Inferior parietal cortex (tissue), 1 donor: Measurements from ENCODE around the gene POLDIP3.

Experiments used
- DNase-seq: peaks from one replicate; pipeline ENCODE4 v3.0.0-alpha.2; 2016; ENCODE audit errors: extremely low spot score

POLDIP3 gene

DNA sequence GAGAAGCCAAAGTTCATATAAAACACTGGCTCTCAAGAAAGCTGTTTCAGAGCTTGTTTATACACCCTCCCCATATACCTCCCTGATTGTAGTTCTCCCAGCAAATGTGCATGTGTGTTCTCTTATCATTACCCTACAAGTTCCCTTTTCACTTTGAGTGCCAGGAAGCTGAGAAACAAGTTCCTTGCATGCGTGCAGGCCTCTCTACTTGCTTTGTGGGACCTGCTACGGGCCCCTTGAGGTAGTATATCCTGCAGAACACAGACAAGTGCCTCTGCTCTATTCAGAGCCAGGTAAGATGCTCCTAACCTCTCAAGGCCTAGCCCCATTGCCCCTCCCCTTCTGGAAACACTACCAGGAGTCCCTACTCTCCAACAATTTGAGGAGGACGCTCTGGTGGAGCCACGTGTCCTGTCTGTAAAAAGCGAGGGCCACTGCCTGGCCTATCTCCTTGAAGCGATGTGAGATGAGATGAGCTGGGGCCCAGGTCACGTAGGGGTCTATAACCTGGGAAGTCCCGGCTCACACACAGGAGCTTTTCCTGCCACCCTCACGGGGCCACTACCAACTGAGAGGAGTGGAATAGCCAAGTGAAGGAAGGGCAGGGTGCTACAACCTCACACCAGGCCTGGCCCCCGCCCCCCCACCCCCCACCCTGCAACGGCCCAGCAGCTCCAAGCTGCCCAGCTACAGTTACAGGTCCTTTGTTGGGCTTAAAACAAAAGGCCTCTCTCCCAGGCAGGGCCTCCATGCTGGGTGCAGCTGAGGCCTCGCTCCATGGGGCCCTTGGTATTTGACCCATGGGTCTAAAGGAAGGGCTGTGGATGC, 28.3 kb upstream of the POLDIP3 start:
- no peak for DNase-seq

- no peak for DNase-seq
Measured at GRCh38 chr22:42641801-42642413, 27.2 kb upstream of the POLDIP3 start.

DNA sequence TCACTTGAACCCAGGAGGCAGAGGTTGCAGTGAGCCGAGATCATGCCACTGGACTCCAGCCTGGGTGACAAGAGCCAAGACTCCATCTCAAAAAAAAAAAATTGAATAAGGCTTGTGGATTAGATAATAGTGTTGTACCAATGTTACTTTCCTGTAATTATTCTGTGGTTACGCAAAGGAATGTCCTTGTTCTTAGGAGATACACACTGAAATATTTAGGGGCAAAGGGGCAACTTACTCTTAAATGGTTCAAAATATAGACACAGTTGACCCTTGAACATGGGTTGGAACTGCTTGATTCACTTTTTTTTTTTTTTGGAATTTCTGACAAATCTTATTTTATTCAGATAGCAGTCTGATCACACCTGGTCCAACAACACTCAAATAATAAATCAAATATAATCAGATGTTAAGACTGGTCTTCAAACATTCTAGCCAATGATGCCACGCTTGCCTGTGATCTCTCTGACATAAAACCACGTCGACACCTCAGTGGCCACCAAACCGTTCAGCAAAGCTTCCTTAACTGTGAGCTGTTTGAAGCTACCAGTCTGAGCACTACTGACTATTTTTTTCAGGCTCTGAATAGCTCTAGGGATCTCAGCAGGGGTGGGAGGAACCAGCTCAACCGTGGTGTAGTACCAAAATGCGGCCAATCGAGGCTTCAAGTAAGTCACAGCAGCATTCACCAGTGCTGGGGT, 25.0 kb upstream of the POLDIP3 start:
- no peak for DNase-seq

- DNase-seq: no peak
Measured at GRCh38 chr22:42637555-42637954, 22.9 kb upstream of the POLDIP3 start.

- no peak for DNase-seq
Measured at GRCh38 chr22:42636506-42636905, 21.8 kb upstream of the POLDIP3 start.

GRCh38 chr22:42635531-42635930, 20.8 kb upstream of the POLDIP3 start:
- no peak for DNase-seq

- no peak for DNase-seq
Measured at GRCh38 chr22:42633013-42633412, 18.3 kb upstream of the POLDIP3 start.

DNA sequence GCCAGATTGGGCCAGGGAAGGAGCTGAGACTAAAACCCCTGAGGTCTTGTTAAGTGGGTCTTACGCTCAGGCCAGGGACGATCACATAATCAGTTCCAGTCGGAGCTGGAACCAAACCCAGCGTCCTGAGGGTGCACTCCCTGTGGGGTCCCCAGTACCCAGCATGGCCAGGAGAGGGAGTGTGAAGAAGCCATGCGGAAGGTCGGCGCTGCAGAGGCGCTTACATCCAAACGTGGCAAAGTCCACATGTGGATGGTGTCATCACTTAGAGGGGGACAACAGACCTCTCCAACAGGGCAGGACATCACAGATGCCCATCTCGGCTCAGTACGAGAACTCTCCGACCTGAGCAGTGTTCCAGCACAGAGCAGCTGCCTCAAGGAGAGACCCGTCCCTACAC, 17.4 kb upstream of the POLDIP3 start:
- no peak for DNase-seq

DNA sequence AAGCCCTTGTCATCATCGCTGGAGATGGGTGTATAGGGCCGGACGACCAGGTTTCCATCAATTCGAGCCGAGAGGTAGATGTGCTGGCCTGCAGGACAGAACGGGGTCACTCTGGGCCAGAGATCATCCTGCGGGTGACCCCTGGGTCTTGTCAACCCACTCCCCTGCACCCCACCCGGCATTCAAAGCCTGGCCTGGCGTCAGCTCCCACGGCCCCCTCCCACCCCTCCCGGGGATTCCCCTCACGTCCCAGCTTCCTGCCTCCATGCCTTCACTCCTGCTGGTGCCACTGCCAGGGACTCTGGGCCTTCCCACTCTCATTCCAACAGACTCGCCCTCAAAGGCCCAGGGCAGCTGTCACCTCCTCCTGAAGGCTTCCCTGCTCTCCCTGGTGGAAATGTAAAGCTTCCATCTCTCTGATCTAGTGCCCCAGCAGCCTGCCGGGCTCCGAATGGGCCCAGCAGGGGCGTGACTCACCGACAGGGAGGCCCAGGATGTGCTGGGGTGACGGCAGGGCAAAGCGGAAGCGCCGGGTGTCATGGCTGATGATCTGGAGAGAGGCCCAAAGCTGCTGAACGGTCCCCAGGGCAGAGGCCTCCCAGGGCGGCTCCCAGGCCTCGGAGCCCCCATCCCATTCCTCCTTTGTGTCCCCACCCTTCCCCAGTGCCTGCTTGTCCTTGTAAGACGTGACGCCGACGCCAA, 16.4 kb upstream of the POLDIP3 start:
- no peak for DNase-seq

GRCh38 chr22:42630211-42630610, 15.5 kb upstream of the POLDIP3 start:
- no peak for DNase-seq

DNA sequence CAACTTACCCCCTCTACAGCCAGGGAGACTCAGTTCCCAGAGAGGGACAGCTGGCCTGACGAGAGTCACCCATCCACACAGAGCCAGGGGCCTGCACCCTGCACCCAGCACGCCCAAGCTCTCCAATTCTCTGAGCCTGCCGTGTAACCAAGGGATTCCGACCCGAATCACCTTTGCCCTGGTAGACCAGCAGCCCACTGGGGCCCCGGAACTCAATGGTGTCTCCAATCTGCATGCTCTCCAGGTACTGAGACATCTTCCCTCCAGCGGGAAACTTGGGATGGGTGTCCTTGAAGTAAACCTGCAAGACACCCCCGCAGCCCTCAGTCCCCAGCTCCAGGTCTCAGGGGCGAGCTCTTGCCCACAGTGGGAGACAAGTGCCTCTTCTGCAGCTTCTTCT, 13.3 kb upstream of the POLDIP3 start:
- DNase-seq: no peak

GRCh38 chr22:42626951-42627625, 12.4 kb upstream of the POLDIP3 start:
- no peak for DNase-seq

DNA sequence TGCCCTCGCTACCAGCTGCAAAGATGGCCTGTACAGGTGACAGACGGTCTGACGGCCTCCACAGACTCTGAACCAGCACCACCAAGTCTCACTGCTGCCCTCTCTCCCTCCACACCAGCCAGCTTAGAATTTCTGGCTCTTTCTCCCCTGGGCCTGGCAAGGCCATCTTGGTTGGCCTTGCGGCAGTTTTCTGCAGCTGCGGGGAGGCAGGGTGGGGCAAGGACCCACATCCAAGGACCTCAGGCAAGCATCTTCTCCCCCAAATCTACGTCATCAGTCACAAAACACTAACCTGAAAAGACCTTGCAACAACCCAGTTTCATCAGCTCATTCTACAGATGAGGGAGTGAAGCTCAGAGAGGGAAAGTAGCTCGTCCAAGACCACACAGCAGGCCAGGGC, 11.7 kb upstream of the POLDIP3 start:
- DNase-seq: no peak

- DNase-seq: no peak
Measured at GRCh38 chr22:42625416-42625815, 10.7 kb upstream of the POLDIP3 start.

DNA sequence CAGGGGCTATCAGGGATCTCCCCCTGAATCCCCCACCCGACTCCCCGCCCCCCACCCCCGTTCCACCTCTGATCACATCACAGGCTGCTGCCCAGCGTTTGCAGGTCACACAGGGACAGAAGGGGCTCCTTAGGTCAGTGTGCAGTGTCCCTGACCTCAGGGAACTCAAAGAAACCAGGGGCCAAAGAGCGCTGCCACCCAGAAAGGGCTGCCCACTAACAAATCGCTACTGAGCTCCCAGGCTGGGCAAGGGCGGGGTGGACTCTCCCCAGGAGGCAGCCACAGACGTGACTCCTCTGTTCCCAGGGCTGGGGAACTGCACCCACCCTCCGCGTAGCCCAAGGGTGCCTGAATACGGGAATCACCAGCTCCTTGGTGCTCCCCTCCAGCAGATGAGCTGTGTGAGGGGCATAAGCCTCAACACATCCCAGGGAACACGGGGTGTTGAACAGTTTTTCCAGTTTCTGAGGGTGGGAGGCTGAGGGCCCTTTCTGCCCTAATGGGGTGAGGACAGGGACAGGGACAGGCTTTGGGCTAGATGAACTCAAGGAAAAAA, 9.9 kb upstream of the POLDIP3 start:
- no peak for DNase-seq

DNA sequence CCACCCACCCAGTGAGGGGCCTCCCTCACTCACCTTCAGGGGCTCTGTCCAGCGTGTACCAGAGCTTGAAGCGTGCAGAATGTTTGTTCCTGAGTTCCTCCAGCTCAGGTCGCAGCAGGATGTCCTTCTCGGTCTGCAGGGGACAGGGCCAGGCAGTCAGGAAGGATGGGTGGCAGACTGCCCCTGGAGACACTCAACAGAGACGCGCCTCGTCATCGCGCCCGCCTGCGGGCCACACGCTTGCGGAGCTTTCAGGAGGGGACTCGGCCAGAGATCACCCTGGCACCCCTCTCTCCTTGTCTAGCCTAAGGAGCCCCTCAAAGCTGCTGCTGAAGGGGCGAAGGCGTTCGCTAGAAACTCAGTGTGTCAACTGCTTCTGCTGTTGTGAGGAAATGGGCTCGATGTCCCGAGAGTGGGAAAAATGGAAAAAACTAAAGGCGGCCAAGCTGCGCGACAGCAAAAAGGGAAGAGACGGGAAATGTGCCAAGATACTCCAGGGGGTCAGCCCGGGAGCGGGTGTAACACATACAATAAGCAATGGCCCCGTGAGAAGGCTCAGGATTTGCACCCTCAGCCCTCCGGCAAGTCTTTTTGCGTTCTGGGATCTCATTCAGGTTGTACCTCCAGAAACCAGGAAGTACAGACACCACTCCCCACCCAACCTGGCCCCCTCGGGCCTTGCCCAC, 9.2 kb upstream of the POLDIP3 start:
- no peak for DNase-seq

DNA sequence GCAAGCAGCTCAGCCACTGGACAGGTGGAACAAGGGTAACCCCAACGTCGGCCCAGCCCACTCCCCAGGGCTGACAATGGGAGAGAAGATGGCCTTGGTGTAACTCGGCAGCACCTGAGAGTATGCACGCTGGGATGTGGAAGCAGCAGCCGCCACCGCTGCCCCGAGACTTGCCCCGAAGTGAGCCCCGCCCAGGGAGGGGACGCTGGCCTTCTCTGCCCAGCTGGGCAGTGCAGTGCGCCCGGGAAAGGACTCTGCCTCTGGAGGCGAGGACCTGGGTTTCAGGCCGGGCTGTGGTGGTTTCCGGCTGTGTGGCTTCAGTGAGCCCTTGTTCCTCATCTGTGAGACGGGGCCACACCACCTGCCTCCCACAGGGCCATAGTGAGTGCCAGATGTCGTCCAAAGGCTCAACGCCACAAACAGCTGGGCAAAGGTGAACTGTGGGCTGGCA, 8.6 kb upstream of the POLDIP3 start:
- DNase-seq: no peak

GRCh38 chr22:42622061-42622710, 7.5 kb upstream of the POLDIP3 start:
- DNase-seq: no peak

DNA sequence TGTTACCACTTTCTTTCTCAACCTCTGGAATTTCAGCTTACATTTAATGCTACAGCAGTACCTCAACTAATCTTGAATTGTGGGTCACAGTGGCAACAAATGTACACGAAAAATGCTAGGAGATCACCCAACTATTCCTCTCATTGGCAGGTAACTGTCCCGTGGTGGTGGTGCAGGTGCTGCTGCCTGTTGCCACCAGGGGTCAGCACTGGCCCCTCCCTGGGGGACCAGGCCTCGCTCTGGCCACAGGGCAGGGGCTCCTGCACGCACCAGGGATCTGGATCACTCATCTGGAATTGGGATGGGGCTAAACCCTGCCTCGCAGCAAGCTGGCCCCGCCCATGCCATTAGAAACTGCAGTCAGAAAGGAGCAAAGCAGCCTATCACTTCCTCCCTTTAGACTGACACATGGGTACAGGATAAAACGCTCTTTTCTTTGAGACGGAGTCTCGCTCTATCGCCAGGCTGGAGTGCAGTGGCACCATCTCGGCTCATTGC, 6.9 kb upstream of the POLDIP3 start:
- no peak for DNase-seq

DNA sequence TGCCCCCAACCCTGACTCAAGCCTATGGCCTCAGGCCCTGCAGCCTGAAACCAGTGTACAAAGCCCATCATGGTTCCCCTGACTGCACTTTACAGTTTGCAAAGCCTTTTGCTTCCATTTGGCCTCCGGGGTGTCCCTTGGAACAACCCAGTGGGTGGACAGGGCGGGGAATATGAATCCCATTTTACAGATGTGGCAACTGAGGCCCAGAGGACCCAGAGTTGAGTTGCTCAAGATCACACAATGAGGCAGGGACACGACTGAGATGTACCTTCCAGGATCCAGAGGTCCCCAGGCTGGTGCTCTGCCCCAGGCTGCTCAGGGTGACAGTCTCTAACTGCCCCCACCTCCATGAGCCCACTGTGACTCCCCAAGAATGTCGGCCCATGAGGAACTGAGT, 5.4 kb upstream of the POLDIP3 start:
- no peak for DNase-seq
